Sigmoid colon (tissue), 4 donors: ENCODE results near the gene PET100.

ENCODE experiments used
- EP300 ChIP-seq, 4 donors: sonication (generic); formaldehyde crosslinking; IDR thresholded peaks; one replicate each; pipeline ENCODE4 v1.6.1; 2017; ENCODE audit warnings: antibody characterized with exemption in 4 of 4
- POLR2A ChIP-seq, 2 donors: fragments of 450-650 bp; IDR thresholded peaks; one replicate each; pipeline ENCODE4 v1.6.1; 2016; ENCODE audit warnings: antibody characterized with exemption in 2 of 2, mild to moderate bottlenecking in 2 of 2, moderate library complexity in 2 of 2
- POLR2AphosphoS5 ChIP-seq, 4 donors: sonication (generic); formaldehyde crosslinking; IDR thresholded peaks; one replicate each; pipeline ENCODE4 v1.6.1; 2017; ENCODE audit warnings: antibody characterized with exemption in 4 of 4
- TF ChIP-seq, protein P1 (sequence below), 4 experiments: fragments of 450-650 bp in 3 of 4; fragments of 200-600 bp in 1 of 4; IDR thresholded peaks; one replicate each; pipeline ENCODE4 v1.5.1; 2016 to 2019; ENCODE audit warnings: antibody characterized with exemption in 4 of 4, mild to moderate bottlenecking in 3 of 4, moderate library complexity in 2 of 4

DNA sequence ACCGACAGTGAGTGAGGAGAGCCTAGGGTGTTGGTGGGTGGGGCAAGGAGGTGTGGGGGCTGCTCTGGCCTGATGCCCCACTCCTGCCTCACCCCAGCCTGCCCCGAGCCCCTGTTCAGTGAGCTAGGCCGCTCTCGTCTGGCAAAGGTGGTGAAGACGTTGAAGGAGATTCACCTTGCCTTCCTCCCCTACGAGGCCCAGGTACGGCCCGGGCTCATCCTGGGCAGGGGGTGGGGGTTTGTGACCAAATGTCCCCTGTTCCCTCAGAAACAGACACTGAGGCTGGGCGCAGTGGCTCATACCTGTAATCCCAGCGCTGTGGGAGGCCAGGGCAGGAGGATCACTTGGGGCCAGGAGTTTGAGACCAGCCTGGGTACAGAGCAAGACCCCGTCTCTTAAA is 11.2 kb downstream of the PET100 start:
- TF ChIP-seq, protein P1, sequence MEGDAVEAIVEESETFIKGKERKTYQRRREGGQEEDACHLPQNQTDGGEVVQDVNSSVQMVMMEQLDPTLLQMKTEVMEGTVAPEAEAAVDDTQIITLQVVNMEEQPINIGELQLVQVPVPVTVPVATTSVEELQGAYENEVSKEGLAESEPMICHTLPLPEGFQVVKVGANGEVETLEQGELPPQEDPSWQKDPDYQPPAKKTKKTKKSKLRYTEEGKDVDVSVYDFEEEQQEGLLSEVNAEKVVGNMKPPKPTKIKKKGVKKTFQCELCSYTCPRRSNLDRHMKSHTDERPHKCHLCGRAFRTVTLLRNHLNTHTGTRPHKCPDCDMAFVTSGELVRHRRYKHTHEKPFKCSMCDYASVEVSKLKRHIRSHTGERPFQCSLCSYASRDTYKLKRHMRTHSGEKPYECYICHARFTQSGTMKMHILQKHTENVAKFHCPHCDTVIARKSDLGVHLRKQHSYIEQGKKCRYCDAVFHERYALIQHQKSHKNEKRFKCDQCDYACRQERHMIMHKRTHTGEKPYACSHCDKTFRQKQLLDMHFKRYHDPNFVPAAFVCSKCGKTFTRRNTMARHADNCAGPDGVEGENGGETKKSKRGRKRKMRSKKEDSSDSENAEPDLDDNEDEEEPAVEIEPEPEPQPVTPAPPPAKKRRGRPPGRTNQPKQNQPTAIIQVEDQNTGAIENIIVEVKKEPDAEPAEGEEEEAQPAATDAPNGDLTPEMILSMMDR (IDR thresholded peaks at IDR 0.05) = no peak
- no peak for TF ChIP-seq POLR2A (IDR thresholded peaks at IDR 0.05)
- TF ChIP-seq POLR2AphosphoS5 (IDR thresholded peaks at IDR 0.05) = no peak
- TF ChIP-seq EP300 (IDR thresholded peaks at IDR 0.05) = no peak
